IPS-11a (cell line): ENCODE results near the gene TRIM17.

Experiments used
- H3K4me3 ChIP-seq: one replicate; pipeline ENCODE4 v1.5.1; 2013; ENCODE audit warnings: low read depth, low read length, control low read depth

The TRIM17 gene, protein sequence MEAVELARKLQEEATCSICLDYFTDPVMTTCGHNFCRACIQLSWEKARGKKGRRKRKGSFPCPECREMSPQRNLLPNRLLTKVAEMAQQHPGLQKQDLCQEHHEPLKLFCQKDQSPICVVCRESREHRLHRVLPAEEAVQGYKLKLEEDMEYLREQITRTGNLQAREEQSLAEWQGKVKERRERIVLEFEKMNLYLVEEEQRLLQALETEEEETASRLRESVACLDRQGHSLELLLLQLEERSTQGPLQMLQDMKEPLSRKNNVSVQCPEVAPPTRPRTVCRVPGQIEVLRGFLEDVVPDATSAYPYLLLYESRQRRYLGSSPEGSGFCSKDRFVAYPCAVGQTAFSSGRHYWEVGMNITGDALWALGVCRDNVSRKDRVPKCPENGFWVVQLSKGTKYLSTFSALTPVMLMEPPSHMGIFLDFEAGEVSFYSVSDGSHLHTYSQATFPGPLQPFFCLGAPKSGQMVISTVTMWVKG

DNA sequence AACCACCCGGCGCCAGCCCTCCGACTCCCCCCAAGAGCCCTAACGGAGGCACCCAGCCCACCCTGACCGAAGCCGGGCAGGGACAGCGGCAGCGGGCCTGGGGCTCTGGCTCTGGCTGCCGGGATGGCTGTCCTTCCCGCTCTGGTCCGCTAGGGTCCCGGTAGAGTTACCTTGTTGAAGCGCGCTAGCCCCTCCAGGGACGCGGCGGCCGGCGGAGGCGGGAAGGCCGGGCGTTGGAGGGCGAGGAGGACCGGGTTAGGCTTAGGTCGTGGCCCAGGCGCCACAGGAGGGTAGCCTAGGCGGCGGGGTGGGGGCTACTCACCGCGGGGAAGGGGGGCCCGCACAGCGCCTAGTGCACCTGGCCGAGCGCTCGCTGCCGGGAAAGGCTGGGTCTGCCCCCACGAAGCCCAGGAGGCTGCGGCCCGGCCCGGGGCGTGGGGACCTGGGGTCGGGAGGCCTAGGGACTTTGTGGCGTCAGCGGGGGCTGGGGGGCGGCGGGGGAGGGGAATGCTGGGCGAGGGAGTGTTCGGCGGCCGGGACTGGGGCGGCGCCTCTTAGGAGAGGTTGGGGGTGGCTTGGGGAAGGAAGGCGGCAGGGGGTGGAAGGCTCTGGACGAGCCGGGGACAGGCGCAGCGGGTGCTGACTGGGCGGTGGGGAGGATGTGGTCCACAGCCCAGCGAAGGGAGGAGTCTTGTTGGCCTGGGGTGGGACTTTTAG is at the start of gene TRIM17:
Gene TRIM17, minus strand, starts transcription at position 645 of the 717 bp plus-strand sequence. CDS start 1,789 bp downstream, outside the sequence.
- H3K4me3 ChIP-seq, result peak within 1 kb of the TSS; percentile 51

DNA sequence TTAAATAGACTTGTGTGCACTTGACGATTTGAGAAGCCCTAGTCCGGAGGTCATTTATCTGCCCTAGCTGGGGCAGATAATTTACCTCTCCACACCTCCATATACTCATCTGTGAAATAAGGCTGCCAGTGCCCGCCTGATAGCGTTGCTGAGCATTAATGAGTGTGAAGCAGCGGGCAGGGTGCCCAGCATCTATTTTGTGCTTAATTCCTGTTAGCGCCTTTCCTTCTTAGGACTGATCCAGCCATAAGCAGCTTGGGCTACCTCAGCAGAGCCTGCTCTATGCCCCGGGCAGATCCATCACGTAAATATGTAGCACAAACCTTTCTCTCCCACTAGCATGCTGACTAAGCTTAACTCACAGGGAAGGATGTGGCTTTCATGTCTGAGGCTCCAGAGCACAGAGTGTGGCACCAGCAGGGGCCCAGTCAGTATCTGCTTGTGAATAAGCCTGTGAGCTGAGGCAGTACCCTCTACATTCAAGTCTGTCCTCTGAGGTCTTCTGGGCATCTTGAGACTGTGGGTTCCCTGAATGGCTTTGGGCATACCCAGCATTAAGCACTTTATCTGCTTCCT is 49.0 kb upstream of the TRIM17 start:
- no peak overlapping the region for H3K4me3 ChIP-seq

DNA sequence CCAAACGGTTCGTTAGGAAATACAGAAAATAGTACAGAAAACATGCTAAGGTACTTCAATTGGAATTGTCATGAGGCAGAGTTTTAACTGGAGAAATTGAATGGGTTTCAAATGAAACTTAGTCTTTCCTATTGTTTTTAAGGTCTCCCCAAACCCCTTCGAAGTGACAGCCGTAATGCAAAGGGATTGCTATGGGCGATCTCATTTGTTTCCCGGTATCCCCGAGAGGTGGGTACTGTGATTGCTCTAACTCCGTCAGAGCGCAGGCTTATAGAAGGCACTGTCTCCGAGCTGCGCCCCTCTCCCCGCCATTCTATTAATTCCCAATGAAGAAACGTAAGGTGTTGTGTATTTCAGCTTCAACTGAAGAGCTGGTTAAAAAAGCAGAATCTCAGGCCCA is 48.5 kb upstream of the TRIM17 start:
- no peak overlapping the region for H3K4me3 ChIP-seq

DNA sequence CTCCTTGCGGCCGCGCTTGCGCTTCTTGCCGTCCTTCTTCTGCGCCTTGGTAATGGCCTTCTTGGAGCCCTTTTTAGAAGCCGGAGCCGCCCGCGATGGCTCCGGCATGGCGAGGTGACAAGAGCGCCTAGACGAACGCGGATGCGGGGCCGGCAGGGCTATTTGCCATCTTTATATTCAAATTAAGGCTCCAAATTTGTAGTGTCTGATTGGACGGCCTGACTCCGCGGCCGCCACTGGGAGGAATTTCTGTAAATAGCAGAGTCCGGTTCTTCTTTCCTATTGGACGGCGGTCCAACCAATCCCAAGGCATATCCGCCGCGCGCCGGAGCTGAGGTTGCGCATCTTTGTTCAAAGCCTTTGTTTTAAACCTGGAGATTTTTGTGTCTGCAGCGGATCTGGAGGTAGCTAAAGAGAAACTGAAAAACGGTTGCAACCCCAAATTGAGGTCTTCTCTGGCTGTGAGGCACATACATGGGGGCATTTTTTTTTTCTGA is 47.9 kb upstream of the TRIM17 start:
- peak overlapping the region; percentile 30 for H3K4me3 ChIP-seq

DNA sequence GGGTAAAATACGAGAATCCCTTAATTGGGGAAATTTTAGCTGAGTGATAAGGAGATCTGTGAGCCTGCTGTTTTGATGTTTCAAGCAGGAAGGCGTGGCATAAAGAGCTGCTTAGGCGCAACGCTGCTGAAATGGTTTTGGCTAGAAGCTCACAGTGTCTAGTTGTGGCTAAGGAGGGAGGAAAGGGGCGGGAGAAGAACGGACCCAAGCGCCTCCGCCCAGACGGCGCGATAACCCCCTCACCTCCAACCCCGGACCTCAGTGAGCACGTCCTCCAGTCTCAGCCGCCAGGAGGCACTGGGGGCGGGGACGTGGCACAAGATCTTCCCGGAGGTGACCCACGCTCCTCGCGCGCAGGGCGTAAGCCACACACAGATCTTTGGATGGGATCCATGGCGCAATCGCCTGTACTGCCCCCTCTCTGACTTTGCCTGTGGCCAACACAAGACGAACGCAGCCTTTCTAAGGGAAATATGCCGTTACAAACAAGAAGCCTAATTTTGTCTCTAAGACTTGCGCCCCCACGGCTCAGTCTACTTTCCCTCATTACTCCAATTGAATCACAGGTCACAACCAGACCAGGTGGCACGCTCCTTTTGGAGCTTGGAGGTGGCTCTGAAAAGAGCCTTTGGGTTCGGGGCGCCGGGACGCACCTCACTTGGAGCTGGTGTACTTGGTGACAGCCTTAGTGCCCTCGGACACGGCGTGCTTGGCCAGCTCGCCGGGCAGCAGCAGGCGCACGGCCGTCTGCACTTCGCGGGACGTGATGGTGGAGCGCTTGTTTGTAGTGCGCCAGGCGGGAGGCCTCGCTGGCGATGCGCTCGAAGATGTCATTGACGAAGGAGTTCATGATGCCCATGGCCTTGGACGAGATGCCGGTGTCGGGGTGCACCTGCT is 47.1 kb upstream of the TRIM17 start:
- H3K4me3 ChIP-seq, result peak overlapping the region; percentile 25

DNA sequence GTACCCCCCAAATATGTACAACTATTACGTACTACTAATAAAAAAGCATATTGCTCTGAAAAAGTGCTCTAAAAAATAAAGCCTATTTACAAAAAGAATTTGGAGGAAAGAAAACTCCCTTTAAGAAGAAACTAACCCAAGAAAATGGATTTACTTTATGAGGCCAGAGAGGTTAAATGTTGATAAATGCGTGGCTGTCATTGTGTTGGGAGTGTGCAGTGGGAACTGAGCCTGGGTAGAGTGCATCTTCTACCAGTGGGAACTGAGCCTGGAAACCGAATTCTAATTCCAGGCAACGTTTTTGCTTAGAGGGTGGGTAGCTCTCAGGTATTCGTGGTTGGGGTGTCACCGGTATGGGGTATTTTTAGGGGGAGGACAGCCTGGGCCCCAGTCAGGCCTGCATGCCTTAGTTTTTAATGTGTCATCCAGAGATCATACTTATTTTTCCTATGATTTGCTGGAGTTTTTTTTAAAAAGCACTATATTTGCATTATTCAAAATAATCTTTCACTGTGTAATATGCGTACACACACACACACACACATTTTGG is 46.4 kb upstream of the TRIM17 start:
- no peak overlapping the region for H3K4me3 ChIP-seq

DNA sequence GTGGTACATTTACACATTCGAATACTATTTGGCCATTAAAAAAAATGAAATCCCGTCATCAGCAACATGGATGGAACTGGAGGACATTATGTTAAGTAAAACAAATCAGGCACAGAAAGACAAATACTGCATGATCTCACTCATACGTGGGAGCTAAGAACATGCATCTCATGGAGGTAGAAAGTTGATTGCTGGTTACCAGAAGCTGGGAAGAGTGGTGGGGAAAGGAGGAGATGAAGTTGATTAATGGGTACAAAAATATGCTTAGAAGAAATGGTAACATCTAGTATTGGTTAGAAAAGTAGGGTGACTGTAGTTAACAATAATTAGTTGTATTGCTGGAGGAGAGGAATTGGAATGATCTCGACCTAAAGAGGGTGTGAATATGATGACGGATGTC is 45.9 kb upstream of the TRIM17 start:
- no peak overlapping the region for H3K4me3 ChIP-seq

DNA sequence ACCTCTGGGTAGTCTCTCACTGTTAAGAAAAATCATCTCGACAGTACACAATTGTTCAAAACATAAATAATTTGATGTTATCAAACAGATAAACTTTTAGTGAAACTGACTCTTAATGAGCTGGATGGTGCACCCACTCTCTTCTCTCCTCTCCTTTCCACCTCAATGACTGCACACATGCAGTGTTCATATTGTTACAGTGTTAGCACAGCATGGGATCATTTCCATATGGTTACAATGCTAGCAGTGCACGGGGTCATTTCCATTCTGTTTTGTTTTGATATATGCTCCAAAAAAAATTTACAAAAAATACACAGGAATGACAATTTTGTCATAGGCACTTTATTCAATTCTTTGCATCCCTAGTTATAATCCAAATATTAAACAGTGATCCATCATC is 44.2 kb upstream of the TRIM17 start:
- no peak overlapping the region for H3K4me3 ChIP-seq

DNA sequence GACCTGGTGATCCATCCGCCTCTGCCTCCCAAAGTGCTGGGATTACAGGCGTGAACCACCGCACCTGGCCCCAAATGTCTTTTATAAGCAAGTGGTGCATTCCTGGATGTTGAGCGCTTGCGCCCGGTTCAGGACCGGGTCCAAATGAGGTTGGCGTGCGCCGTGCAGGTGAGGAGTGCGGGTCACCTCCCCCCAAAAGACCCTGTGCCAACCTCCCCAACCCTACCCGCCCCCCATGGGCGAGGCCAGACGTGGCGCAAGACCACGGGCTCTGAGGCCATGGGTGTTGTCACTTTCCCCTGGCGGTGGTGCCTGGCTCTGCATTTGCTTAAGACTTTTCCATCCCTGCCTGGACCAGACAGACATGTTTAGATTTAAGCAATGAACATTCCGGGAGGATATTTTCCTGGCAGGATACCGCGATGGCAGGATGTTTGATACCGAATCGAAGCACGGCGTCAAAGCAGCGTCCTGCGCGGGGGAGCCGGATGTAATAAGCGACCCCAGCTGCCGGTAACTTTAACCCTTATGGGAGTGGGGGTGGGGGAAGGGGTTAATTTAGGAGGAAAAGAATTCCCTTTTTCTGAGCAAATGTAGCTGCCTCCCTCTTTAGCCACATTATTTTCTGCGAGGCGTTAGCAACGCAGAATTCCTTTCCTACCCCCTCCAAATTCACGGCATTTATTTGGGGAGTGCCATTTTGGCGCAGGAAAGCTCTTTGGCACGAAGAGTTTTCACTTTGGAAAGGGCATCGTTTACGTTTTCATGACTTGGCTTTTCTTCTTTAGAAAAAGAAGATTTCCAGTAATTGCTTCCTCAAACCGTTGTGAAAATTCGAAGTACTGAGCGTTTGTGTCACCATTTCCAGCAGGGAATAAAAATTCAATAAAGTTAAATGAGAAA is 42.7 kb upstream of the TRIM17 start:
- peak overlapping the region; percentile 78 for H3K4me3 ChIP-seq

DNA sequence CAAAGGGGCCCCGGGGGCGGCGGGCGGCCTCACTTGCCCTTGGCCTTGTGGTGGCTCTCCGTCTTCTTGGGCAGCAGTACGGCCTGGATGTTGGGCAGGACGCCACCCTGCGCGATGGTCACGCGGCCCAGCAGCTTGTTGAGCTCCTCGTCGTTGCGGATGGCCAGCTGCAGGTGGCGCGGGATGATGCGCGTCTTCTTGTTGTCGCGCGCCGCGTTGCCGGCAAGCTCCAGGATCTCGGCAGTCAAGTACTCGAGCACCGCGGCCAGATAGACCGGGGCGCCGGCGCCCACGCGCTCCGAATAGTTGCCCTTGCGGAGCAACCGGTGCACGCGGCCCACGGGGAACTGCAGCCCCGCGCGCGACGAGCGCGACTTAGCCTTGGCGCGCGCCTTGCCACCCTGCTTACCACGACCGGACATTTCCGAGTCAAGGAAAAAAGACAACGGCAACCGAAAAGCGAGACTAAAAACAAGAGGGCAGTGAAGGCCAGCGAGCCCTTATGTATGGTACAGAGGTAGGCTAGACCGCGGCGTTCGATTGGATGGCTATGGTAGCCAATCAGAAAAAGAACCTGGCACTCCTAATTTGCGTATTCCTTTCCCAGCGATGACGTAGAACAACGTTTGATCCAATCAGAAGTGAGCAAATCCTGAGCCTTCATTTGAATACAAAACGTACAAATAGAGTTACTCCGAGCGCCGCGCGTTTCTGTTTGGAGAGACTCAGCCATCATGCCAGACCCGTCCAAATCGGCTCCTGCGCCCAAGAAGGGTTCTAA is 40.9 kb upstream of the TRIM17 start:
- peak overlapping the region; percentile 78 for H3K4me3 ChIP-seq

DNA sequence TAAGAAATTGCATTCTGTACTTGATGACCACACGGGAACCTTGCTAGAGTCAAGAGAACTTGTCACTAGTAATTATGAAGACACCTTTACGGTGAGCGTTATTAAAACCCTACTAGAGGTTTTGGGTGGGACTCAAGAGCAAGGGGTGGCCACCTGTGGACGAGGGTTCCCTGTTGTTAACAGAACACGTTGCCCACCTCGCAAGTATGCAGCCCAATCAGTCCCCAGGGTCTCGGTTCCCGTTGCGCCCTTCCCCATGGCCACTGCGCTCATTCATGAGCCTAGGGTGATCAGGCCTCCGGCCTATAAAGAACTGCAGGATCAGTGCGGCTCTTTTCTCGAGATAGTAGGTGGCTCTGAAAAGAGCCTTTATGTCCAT is 40.3 kb upstream of the TRIM17 start:
- peak overlapping the region; percentile 78 for H3K4me3 ChIP-seq

DNA sequence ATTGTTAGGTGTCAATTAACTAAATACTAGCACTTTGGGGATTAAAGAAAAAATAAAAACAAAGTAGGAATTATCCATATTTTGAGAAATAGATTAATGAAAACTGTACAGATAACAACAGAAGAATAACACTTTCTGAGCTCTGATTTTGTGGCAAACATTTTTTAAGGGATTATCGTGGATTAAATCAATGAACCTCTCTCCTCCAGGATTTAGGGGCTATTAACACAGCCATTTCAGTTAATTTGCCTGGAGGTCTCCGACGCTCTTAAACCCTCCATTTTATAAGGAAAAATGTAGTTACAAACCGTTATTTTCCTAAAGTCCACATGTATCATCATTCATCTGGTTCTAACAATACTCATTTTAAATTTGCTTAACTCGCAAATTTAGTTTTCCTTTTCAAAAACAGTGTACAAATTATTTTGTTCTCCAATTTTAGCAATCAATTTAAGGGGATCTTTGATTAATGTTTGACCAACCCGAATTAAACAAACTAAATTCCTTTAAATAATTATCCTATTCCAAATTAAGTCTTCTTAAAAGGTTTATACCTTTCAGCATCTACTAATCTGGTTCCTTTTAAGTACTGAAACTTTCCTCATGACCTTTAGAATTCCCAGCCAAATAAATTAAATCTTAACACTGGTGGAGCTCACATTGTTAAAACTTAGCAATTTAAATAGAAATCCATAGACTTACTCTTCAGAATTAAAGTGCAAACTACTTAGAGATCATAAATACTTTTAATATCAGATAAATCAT is 39.8 kb upstream of the TRIM17 start:
- H3K4me3 ChIP-seq, result peak overlapping the region; percentile 78

DNA sequence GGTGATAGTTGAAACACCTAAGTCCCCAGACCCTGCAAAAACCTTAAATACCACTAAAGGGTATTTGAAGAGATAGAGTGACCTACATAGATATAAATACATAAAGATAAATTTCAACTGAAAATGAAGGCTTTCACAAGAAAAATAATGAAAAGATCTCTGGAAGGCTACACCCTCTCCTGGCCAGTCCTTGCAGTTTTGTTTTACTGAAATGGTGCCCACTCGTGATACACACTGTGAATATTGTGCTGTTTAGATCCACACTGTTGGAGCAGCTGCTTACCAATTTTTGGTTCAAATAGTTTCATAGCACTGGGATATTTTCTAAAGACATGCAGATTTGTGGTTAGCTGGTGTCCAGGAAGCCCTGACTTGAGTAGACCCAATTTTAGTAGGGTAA is 39.1 kb upstream of the TRIM17 start:
- no peak overlapping the region for H3K4me3 ChIP-seq

DNA sequence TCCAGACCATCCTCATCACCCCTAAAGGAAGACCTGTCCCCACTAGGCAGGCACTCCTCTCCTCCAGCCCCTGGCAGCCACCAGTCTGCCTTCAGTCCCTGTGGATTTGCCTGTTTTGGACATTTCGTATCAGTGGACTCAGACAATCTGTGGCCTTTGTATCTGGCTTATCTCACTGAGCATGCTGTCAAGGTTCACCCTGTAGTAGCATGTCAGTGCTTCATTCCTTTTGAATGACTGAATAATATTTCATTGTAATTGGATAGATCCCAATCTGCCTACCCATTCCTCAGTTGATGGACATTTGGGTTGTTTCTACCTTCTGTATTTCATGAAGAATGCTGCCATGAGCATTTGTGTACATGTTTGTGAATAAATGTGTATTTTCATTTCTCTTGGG is 37.6 kb upstream of the TRIM17 start:
- H3K4me3 ChIP-seq, result no peak overlapping the region

DNA sequence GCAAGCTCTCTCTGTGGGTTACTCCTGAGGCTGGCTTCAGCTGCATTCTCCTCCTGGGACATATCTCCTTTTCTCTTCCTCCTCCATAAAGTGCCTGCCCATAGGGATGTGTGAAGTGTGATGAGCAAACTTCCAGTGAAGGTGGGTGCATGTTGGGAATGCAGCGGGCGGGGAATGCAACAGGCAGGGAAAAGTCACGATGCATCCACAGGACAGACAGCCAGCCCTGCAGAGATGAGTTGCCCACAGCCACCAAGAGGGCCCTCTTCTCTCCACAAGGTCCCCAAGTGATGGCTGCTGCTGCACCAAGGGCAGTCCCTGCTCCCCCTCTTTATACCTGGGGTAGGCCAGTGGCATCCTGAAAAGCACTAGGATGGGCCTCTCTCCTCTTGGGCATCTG is 37.0 kb upstream of the TRIM17 start:
- H3K4me3 ChIP-seq, result no peak overlapping the region

DNA sequence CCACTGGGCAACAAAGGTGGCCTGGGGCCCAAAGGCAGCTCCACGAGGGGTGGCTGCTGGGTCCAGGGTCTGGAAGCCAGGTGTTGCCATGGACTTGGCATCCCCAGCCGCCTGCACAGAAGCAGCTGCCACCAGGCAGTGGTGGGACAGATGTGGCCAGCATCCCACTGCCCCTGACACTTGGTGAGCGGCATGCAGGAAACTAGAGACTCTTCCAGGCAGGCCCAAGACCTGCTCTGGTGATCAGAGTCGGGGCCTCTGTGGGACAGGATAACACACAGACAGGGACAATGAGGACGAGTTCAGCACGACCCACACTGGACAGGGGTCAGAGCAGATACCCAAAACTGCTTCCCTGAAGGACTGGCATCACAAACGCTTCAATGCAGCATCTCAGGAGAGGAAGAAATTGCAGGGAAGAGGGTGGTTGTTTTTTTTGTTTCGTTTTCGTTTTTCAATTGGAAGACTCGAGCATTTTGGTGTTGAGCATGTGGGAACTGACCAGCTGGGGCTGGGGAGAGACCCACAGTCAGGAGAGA is 36.4 kb upstream of the TRIM17 start:
- no peak overlapping the region for H3K4me3 ChIP-seq

DNA sequence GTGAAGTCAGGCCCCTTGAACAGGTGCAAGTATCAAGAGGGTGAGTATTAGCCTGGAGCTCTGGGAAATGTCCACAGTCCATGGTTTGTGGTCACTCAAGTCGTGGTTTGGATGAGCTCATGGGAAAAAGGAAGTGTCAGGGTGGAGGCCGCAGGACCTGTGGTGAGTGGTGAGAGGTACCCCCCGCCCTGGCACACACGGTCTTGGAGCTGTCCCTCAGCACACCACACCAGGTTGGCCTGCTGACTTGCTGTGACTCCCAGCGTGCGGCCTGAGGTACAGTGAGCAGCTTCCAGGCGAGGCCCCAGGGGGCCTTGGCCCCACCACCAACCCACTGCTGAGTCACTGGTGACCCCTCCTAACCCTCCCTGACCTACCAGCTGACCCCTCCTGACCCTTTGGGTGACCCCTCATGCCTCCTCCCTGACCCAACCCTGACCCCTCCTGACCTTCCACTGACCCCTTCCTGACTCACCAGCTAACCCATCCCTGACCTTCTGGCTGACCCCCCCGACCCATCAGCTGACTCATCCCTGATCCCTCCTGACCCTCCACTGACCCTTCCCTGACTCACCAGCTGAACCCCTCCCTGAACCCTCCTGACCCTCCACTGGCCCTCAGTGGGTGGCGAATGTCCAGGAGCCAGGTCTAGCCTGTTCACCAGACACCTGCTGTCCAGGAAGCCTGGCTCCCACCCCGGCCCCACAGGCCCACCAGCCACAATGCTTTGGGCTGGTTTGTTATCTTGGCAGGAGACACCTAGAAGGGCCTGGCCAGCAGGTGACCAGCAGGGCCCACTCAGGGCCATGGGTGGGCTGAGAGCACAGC is 35.7 kb upstream of the TRIM17 start:
- H3K4me3 ChIP-seq, result no peak overlapping the region
